Epithelial cell of esophagus (primary cell): ENCODE data around the gene ZNF774.

Experiments used
- DNase-seq: peaks from one replicate; pipeline ENCODE4 v3.0.0; 2010; ENCODE audit warnings: low read depth
- H3K4me3 ChIP-seq: 2 replicates; pipeline ENCODE4 v1.5.1; 2011; ENCODE audit warnings: mild to moderate bottlenecking, low read length, control low read depth
- CTCF ChIP-seq: IDR thresholded peaks from 2 replicates; pipeline ENCODE4 v1.5.1; 2011; ENCODE audit warnings: low read depth, mild to moderate bottlenecking, low read length, control low read depth, inconsistent platforms; ENCODE audit not compliant: insufficient read depth; ENCODE audit errors: missing control alignments

Gene ZNF774

DNA sequence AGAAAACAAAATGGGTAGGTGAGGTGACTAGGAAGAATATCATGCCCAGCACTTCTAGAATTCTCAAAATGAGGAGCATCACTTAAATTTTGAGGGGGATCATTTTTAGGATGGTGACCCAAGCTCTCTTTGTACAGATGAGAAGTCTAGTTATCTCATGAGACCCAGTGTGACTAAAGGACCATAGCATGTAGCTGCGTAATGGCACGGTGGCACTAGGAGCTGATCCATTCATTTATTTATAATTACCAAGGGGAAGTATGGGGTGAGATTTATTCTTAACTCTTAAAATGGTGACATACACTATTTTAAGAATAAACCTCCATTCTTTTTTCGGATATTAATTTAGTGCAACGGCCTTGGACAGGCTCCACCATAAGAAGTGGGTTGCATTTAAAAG is 44.2 kb downstream of the ZNF774 start:
- DNase-seq = no peak
- no peak for TF ChIP-seq CTCF
- H3K4me3 ChIP-seq = no peak overlapping the region

- peak; percentile 43 for DNase-seq
- H3K4me3 ChIP-seq = peak overlapping the region; percentile 21
Observed at GRCh38 chr15:90400005-90400758, 48.1 kb downstream of the ZNF774 start.

GRCh38 chr15:90400759-90401314 is 48.8 kb downstream of the ZNF774 start:
- peak; percentile 92 for DNase-seq
- no peak for TF ChIP-seq CTCF
- peak overlapping the region; percentile 21 for H3K4me3 ChIP-seq

More at GRCh38 chr15:90400005-90400758, 48.1 kb downstream of the ZNF774 start:
- TF ChIP-seq CTCF = no peak

- no peak for TF ChIP-seq CTCF
- DNase-seq = no peak
- H3K4me3 ChIP-seq = peak overlapping the region; percentile 5
Observed at GRCh38 chr15:90401495-90401894, 49.4 kb downstream of the ZNF774 start.

DNA sequence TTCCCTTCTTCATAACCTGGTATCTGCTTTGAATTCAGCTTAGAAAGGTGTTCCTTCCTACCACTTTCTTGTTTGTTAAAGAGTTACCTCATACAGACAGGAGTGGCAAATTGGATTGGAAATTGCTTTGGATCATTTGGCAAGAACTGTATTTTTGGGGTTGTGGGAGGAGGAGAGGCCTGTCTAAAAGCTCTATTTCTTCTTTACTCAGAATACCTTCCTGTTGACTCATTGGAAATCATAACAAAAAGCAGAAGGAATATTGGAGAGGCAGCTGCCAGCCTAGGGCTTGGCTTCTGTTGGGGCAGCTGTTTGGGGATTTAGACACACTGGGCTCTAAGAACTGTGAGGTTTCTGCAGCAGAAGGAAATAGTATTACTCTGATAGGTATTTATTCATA is 50.1 kb downstream of the ZNF774 start:
- DNase-seq = peak; percentile 79
- no peak for TF ChIP-seq CTCF
- H3K4me3 ChIP-seq = no peak overlapping the region

GRCh38 chr15:90402767-90403166 is 50.7 kb downstream of the ZNF774 start:
- DNase-seq = no peak
- H3K4me3 ChIP-seq = no peak overlapping the region
- TF ChIP-seq CTCF = no peak

DNA sequence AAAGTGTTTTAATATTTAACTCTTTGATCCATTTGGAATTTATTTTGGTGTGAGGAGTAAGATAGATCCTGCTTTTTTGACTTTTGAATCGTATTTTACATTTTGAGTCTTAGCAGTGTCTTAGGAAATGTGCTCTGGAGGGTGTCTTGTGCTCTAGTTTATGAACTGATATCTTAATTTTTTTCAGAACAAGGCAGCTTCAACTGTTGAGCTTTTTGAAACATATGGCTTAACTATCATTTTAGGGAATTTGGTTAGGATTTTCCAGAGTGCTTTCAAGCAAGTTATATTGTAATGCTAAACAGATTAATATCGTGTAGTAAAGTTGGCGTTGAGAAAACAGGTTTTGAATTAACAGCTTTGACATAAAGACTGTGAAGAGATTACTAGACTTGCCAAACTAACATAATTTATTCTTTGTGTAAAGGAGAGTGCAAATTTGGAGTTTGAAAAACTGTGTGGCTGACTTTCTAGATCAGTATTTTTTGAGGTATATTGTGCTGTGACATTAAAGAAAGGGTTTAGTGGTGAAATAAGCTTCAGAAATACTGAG is 53.0 kb downstream of the ZNF774 start:
- H3K4me3 ChIP-seq = no peak overlapping the region
- TF ChIP-seq CTCF = no peak
- DNase-seq = no peak
